OCI-LY1 (cell line): ENCODE measurements around the gene OGFR.

Experiments used
- H2AFZ ChIP-seq: fragments of 200-600 bp; sonication (generic), shearing (Covaris generic); 2 replicates; pipeline ENCODE4 v1.6.0; 2014; ENCODE audit warnings: antibody characterized with exemption, mild to moderate bottlenecking, low read length
- H3F3A ChIP-seq: fragments of 200-600 bp; sonication (generic), shearing (Covaris generic); 2 replicates; pipeline ENCODE4 v1.6.0; 2014; ENCODE audit warnings: mild to moderate bottlenecking, antibody characterized with exemption, low read length, moderate library complexity; ENCODE audit not compliant: insufficient read depth
- H3K27ac ChIP-seq: fragments of 200-600 bp; sonication (generic); 2 replicates; pipeline ENCODE4 v1.5.1; 2014; ENCODE audit warnings: low read length, mixed run types, mild to moderate bottlenecking, low read depth; ENCODE audit not compliant: poor library complexity, severe bottlenecking
- H3K27me3 ChIP-seq: fragments of 200-600 bp; sonication (generic); 2 replicates; pipeline ENCODE4 v1.6.0; 2014; ENCODE audit warnings: antibody characterized with exemption, mild to moderate bottlenecking, low read length, moderate library complexity; ENCODE audit not compliant: insufficient read depth
- H3K36me3 ChIP-seq: fragments of 200-600 bp; sonication (generic); 2 replicates; pipeline ENCODE4 v1.6.1; 2014; ENCODE audit warnings: mild to moderate bottlenecking, antibody characterized with exemption, low read length, moderate library complexity, mixed read lengths; ENCODE audit not compliant: insufficient read depth
- H3K4me1 ChIP-seq: fragments of 200-600 bp; sonication (generic); 2 replicates; pipeline ENCODE4 v1.5.1; 2014; ENCODE audit warnings: mild to moderate bottlenecking, low read length, moderate library complexity; ENCODE audit not compliant: insufficient read depth, severe bottlenecking
- H3K4me2 ChIP-seq: fragments of 200-600 bp; sonication (generic), shearing (Covaris generic); 2 replicates; pipeline ENCODE4 v1.6.1; 2014; ENCODE audit warnings: low read length
- H3K4me3 ChIP-seq: fragments of 200-600 bp; sonication (generic); 2 replicates; pipeline ENCODE4 v1.5.1; 2014; ENCODE audit warnings: low read length, low read depth, mild to moderate bottlenecking, mixed read lengths; ENCODE audit not compliant: poor library complexity, severe bottlenecking
- H3K79me2 ChIP-seq: fragments of 200-600 bp; shearing (Covaris generic); 2 replicates; pipeline ENCODE4 v1.6.1; 2016; ENCODE audit warnings: mixed run types, low read length, mixed read lengths; ENCODE audit not compliant: insufficient read depth
- H3K9ac ChIP-seq: fragments of 200-600 bp; sonication (generic), shearing (Covaris generic); 2 replicates; pipeline ENCODE4 v1.6.1; 2014; ENCODE audit warnings: mild to moderate bottlenecking, low read length, mixed read lengths
- H3K9me2 ChIP-seq: fragments of 200-600 bp; sonication (generic), shearing (Covaris generic); 2 replicates; pipeline ENCODE4 v1.6.1; 2014; ENCODE audit warnings: low read depth, mild to moderate bottlenecking, low read length, mixed read lengths
- H3K9me3 ChIP-seq: fragments of 200-600 bp; shearing (Covaris generic); 2 replicates; pipeline ENCODE4 v1.6.1; 2014; ENCODE audit warnings: low read length, mixed read lengths
- H4K20me1 ChIP-seq: fragments of 200-600 bp; sonication (generic), shearing (Covaris generic); 2 replicates; pipeline ENCODE4 v1.6.0; 2016; ENCODE audit warnings: mild to moderate bottlenecking, low read length; ENCODE audit not compliant: insufficient read depth
- EZH2 ChIP-seq: fragments of 200-600 bp; sonication (generic), shearing (Covaris generic); IDR thresholded peaks from 2 replicates; pipeline ENCODE4 v1.8.0; 2017; ENCODE audit warnings: borderline replicate concordance, mixed run types, mild to moderate bottlenecking, antibody characterized with exemption, low read length, moderate library complexity, mixed read lengths
- TF ChIP-seq, protein P1 (sequence below): fragments of 200-600 bp; sonication (generic), shearing (Covaris generic); IDR thresholded peaks from 2 replicates; pipeline ENCODE4 v1.5.1; 2017; ENCODE audit warnings: mild to moderate bottlenecking, antibody characterized with exemption, low read length, moderate library complexity, mixed read lengths

Gene OGFR

DNA sequence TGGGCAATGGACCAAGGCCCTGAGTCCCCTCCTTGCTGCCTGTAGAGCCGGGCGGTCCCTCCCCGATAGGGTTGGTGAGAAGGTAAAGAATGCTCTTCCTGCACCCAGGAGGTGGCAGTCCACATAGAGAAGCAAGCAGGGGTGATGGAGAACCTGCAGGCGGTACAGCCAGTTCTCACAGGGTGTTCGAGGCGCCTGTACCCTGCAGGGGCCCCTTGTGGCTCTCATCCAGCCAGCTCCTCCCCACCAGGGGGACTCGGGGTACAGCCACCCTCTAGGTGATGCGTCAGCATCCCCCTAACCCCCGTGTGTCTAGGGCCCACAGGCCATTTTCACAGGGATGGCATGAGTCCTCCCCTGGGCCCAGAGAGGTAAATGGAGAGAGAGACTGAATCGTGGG lies 7.1 kb downstream of the OGFR start:
- H3K36me3 ChIP-seq = peaks cover 68% of the 10 kb centered on the region

DNA sequence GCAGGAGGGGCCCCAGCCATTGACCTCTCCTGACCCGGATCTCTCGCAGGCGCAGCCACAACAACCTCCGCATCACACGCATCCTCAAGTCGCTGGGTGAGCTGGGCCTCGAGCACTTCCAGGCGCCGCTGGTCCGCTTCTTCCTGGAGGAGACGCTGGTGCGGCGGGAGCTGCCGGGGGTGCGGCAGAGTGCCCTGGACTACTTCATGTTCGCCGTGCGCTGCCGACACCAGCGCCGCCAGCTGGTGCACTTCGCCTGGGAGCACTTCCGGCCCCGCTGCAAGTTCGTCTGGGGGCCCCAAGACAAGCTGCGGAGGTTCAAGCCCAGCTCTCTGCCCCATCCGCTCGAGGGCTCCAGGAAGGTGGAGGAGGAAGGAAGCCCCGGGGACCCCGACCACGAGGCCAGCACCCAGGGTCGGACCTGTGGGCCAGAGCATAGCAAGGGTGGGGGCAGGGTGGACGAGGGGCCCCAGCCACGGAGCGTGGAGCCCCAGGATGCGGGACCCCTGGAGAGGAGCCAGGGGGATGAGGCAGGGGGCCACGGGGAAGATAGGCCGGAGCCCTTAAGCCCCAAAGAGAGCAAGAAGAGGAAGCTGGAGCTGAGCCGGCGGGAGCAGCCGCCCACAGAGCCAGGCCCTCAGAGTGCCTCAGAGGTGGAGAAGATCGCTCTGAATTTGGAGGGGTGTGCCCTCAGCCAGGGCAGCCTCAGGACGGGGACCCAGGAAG lies 7.7 kb downstream of the OGFR start:
- no peaks in the 10 kb centered on the region for H3F3A ChIP-seq
- no peaks in the 10 kb centered on the region for H3K79me2 ChIP-seq
- H3K9ac ChIP-seq = no peak overlapping the region
- no peak overlapping the region for H2AFZ ChIP-seq
- no peaks in the 10 kb centered on the region for H3K9me2 ChIP-seq
- no peak overlapping the region for H3K4me3 ChIP-seq
- no peaks in the 10 kb centered on the region for H4K20me1 ChIP-seq
- no peaks in the 10 kb centered on the region; the same call in 1 of the 2 replicates for H3K27me3 ChIP-seq
- peaks cover 6% of the 10 kb centered on the region for H3K4me1 ChIP-seq
- no peak overlapping the region for H3K27ac ChIP-seq
- H3K36me3 ChIP-seq = peaks cover 64% of the 10 kb centered on the region
- TF ChIP-seq, protein P1, sequence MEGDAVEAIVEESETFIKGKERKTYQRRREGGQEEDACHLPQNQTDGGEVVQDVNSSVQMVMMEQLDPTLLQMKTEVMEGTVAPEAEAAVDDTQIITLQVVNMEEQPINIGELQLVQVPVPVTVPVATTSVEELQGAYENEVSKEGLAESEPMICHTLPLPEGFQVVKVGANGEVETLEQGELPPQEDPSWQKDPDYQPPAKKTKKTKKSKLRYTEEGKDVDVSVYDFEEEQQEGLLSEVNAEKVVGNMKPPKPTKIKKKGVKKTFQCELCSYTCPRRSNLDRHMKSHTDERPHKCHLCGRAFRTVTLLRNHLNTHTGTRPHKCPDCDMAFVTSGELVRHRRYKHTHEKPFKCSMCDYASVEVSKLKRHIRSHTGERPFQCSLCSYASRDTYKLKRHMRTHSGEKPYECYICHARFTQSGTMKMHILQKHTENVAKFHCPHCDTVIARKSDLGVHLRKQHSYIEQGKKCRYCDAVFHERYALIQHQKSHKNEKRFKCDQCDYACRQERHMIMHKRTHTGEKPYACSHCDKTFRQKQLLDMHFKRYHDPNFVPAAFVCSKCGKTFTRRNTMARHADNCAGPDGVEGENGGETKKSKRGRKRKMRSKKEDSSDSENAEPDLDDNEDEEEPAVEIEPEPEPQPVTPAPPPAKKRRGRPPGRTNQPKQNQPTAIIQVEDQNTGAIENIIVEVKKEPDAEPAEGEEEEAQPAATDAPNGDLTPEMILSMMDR = no peak
- no peak for TF ChIP-seq EZH2
- no peaks in the 10 kb centered on the region for H3K9me3 ChIP-seq
- H3K4me2 ChIP-seq = no peak overlapping the region

More for the DNA sequence above, 7.1 kb downstream of the OGFR start:
- Histone ChIP-seq H3K9me3 (no peaks in the 10 kb centered on the region), H3K4me3 (no peak overlapping the region), H3K27me3 (no peaks in the 10 kb centered on the region; the same call in 1 of the 2 replicates), H3K4me2 (no peak overlapping the region), H4K20me1 (no peaks in the 10 kb centered on the region), H3K9me2 (no peaks in the 10 kb centered on the region), H3F3A (no peaks in the 10 kb centered on the region), H3K27ac (no peak overlapping the region), H3K4me1 (peaks cover 12% of the 10 kb centered on the region), H2AFZ (no peak overlapping the region), H3K79me2 (no peaks in the 10 kb centered on the region), H3K9ac (no peak overlapping the region)
- TF ChIP-seq, protein P1 = no peak
- TF ChIP-seq EZH2 = no peak

DNA sequence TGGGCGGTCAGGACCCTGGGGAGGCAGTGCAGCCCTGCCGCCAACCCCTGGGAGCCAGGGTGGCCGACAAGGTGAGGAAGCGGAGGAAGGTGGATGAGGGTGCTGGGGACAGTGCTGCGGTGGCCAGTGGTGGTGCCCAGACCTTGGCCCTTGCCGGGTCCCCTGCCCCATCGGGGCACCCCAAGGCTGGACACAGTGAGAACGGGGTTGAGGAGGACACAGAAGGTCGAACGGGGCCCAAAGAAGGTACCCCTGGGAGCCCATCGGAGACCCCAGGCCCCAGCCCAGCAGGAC lies 8.2 kb downstream of the OGFR start:
- H3K79me2 ChIP-seq = no peaks in the 10 kb centered on the region
- peaks cover under 1% of the 10 kb centered on the region for H3K4me1 ChIP-seq
- H3K9ac ChIP-seq = no peak overlapping the region
- no peaks in the 10 kb centered on the region for H3F3A ChIP-seq
- H2AFZ ChIP-seq = no peak overlapping the region
- no peak overlapping the region for H3K4me3 ChIP-seq
- H4K20me1 ChIP-seq = no peaks in the 10 kb centered on the region
- H3K36me3 ChIP-seq = peaks cover 59% of the 10 kb centered on the region
- H3K9me2 ChIP-seq = no peaks in the 10 kb centered on the region
- TF ChIP-seq, protein P1 = no peak
- no peak for TF ChIP-seq EZH2
- no peaks in the 10 kb centered on the region for H3K9me3 ChIP-seq
- no peak overlapping the region for H3K4me2 ChIP-seq
- H3K27me3 ChIP-seq = no peaks in the 10 kb centered on the region; the same call in 1 of the 2 replicates
- no peak overlapping the region for H3K27ac ChIP-seq
